Kasumi-1 (cell line): ENCODE data around the gene BAIAP2L2.

Source experiments
- DNase-seq, 2 experiments: peaks; one replicate each; lab custom pipeline; 2025; lab: John Stamatoyannopoulos, UW

BAIAP2L2 gene

GRCh38 chr22:38068641-38069371 lies 41.7 kb downstream of the BAIAP2L2 start:
- DNase-seq = no peak

- no peak for DNase-seq
Observed at GRCh38 chr22:38067761-38068360, 42.6 kb downstream of the BAIAP2L2 start.

DNA sequence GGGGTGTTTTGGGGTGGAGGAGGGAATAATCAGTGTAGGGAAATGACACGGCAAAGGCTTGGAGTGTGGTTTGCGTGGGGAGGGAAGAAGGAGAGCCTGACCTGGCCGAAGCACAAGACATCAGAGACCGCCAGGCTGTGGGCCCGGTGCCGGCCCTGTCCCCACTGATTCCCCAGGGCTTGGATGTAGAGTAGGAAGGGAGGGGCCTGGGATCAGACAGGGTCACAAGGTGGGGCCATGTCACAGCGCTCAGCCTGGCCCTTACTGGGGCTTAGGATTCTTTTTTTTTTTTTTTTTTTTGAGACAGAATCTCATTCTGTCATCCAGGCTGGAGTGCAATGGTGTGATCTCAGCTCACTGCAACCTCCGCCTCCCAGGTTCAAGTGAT lies 43.5 kb downstream of the BAIAP2L2 start:
- DNase-seq = no peak

- DNase-seq = no peak
Observed at GRCh38 chr22:38066381-38067027, 44.0 kb downstream of the BAIAP2L2 start.

GRCh38 chr22:38065539-38065938 lies 44.9 kb downstream of the BAIAP2L2 start:
- DNase-seq = no peak

DNA sequence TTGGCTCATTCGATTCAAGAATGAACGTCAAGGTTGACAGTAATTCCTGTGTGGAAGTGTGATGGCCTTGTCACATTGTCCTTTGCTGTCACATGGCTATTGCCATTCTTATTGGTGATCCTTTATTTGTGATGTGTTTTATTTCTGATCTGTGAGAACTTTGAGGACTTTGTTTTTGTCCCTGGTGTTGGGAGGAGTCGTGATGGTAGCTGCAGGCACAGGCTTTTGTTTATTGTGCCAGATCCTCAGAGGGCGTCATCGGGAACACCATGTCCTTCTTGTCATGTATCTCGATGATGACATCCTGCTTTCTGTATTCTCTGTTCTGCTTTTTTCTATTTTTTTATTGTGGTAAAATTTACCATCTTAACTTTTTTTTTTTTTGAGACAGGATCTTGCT lies 47.7 kb downstream of the BAIAP2L2 start:
- DNase-seq = no peak

GRCh38 chr22:38056969-38057891 lies 53.3 kb downstream of the BAIAP2L2 start, which contains the start of gene PICK1:
Gene PICK1 (plus strand): TSS chr22:38057404. CDS start chr22:38057810, 406 bp downstream.
- peak; percentile 19 to 41 for DNase-seq

DNA sequence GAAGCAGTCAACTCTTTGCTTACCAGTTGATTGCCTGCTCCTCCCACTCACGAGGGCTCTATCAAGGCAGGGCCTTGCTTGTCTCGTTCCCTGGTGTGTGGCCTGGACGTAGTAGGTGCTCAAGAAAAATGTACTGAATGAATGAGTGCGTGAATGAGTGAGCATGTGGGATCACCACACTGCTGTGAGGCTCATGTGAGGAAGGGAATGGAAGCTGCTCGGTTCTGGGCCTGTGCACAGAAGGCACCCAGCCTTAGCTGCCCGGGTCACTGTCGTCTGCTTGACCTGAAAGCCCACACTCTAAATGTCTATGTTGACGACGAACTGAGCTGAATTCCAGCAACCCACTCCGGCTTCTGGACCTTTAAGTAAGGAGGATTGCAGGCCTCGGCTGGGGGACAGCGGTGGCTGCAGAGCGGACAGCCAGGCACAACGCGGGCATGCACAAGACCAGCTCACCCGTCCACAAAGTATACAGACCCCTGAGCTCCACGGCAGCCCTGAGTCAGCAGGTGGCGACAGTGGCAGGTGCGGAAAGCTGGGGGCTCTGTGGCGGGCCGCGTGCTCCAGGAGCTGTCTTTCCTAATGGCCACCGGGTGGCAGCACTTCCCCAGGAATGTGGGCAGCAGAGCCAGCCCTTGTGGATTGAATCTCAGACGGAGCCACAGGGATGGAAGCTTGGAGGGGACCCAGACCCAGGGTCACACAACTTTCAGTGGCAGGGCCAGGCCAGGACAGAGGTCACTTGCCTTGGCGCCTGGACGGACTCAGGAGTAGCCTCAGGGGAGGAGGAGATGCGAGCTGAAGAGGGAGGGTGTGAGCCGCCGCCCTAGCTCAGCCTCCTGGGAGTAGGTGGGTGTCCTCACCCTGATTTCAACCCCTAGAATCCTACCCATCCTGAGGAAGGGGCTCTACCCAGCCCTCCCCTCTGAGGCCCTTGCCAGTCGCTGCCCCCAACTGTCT lies 58.3 kb downstream of the BAIAP2L2 start:
- DNase-seq = peak; percentile 70 to 81

DNA sequence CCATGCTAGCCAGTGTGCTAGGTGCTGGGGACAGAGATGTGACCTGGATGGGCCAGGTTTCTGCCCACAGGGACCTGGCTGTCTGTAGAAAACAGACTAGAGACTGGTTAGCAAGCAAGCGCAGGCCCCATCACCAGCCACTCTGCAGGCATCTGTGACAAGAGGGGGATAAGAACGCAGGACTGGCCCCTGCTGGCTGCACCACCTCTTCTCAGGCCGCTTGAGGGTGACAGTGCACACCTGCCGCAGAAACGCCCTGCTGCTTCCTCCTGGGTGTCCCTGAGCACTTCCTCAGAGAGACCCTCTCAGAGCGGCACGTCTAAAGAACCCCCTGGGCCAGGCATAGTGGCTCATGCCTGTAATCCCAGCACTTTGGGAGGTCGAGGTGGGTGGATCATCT lies 59.2 kb downstream of the BAIAP2L2 start:
- no peak for DNase-seq

DNA sequence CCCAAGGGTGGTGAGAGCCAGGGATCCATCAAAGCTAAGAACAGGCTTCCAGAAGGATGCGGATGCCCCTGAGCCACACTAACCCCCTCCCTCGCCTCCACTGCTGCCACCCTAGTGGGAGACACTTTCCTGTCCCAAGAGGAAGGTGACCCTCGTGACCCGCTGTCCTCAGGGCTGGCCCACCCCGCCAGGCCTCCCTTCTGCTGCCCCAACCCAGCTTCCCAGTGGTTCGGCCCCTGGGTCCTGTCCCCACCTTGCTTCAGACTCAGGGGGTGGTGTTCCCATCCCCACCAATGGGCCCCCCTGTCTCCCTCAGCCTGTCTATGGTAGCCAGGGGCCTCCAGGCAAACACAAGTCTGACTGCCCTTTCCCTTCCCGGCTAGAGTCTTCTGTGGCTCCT lies 59.8 kb downstream of the BAIAP2L2 start:
- DNase-seq = no peak

- no peak for DNase-seq
Observed at GRCh38 chr22:38049812-38050619, 60.5 kb downstream of the BAIAP2L2 start.

DNA sequence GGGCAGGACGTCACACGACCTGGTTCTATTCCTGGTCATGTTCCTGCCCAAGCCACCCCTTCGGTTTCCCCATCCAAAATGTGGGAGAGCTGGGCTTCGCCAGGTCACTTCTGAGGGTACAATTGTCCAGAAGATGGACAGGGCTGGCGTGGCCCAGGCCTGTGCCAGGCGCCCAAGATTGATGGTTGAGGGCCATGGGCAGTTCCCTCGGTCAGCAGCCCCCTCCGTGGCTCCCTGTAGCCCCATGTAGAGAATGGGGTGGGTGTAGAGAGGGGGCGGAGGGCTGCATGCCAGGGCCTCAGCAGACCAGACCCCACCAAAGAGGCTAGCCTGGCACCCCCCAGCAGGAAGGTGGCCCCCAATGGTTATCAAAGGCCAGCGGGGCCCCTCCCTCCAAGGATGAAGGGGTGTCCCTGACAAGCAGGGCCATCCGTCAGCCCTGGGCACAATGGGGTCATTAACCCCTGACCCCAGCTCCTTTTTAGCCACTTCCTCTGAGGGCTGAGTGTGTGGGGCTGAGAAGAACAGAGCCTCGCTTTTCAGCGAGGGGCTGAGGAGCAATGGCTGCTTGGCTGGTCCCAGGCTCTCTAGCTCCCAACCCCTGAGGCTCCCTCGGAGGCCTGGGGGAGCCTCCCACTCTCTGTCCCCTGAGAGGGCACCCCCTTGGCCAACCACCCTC lies 64.3 kb downstream of the BAIAP2L2 start:
- DNase-seq = no peak

- no peak for DNase-seq
Observed at GRCh38 chr22:38043151-38044039, 67.1 kb downstream of the BAIAP2L2 start.

- DNase-seq = peak; percentile 53 to 62
Observed at GRCh38 chr22:38042488-38042790, 68.0 kb downstream of the BAIAP2L2 start.

DNA sequence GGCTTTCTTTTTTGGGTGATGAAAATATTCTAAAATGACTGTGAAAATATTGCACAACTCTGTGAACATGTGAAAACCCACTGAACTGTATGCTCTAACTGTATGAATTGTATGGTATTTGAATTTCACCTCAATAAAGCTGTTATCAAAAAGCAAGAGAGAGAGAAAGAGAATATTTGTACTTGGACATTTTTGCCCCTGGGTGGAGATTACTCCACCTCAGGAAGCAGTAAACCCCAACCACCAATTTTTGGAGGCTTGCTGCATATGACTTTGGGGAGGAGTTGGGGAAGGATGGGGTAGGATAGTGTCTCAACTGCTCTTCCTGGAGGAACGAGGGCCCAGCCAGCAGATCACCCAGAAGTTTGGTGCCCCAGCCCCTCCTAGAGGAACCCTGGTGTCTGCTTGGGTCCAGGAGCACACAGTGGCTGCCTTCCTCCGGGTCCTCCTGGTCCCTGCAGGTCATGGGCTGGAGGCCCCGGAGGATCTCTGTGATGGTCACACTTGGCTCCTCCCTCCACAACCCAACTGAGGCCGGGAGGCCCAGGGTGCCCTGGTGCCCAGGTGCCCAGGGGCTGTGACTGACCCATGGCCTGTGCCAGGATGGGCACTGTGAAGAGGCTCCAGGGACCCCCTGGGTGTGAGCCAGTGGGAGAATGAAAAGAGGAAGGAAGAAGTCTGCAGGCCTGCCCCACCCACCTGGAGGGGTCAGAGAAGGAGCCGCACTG lies 68.6 kb downstream of the BAIAP2L2 start:
- peak; percentile 55 to 62 for DNase-seq

- DNase-seq = no peak
Observed at GRCh38 chr22:38040953-38041759, 69.3 kb downstream of the BAIAP2L2 start.
